LHCN-M2 (cell line): ENCODE measurements around the gene NDUFC1. TPM values are rescaled to one million over a fixed set of nuclear protein-coding genes. Genes with fewer than 3 reads are reported as not detected.
"Not testable (repeated sequence)": the region's sequence is repeated elsewhere in the genome, so short reads cannot be mapped to it uniquely, and the experiment has no call there.

ENCODE experiments used
- DNase-seq: peaks from one replicate; pipeline ENCODE4 v3.0.0-alpha.2; 2012; ENCODE audit warnings: low read depth
- polyA plus RNA-seq: library from polyadenylated mRNA; unstranded; fragments of >200 nt; gene quantifications from one replicate; pipeline ENCODE4 v1.2.1, GENCODE V29; 2012; ENCODE audit warnings: missing spikeins
- total RNA-seq: library from RNA; depleted of rRNA; stranded (reverse); fragments of >200 nt; gene quantifications from 2 replicates; pipeline ENCODE4 v1.2.3, GENCODE V29; 2014; rRNA removed

The NDUFC1 gene
- total RNA-seq, result 34.4 and 48.5 TPM in 2 replicates
- 84.5 TPM for polyA plus RNA-seq

GRCh38 chr4:139301821-139302611, at the start of gene NDUFC1:
Gene NDUFC1 (minus strand): TSS chr4:139302477. CDS start chr4:139295798, 6,679 bp downstream.
- DNase-seq, result peak; percentile 62

- DNase-seq, result no peak
These were observed 35.3 kb upstream of the NDUFC1 start for GRCh38 chr4:139337612-139338011.

GRCh38 chr4:139333046-139333445, 30.8 kb upstream of the NDUFC1 start:
- no peak for DNase-seq

GRCh38 chr4:139331185-139331584, 28.9 kb upstream of the NDUFC1 start:
- peak; percentile 57 for DNase-seq

GRCh38 chr4:139330283-139330682, 28.0 kb upstream of the NDUFC1 start:
- DNase-seq, result no peak

GRCh38 chr4:139329665-139330200, 27.5 kb upstream of the NDUFC1 start:
- DNase-seq, result no peak

GRCh38 chr4:139324620-139325019, 22.3 kb upstream of the NDUFC1 start:
- DNase-seq, result no peak

- DNase-seq, result not testable (repeated sequence)
These were observed 20.3 kb upstream of the NDUFC1 start for GRCh38 chr4:139322541-139322940.

GRCh38 chr4:139322070-139322469, 19.8 kb upstream of the NDUFC1 start:
- not testable (repeated sequence) for DNase-seq

- no peak for DNase-seq
These were observed 17.3 kb upstream of the NDUFC1 start for GRCh38 chr4:139319571-139319970.

- DNase-seq, result no peak
These were observed 15.4 kb upstream of the NDUFC1 start for GRCh38 chr4:139317635-139318034.

GRCh38 chr4:139316733-139317132, 14.5 kb upstream of the NDUFC1 start:
- DNase-seq, result no peak

- no peak for DNase-seq
These were observed 13.0 kb upstream of the NDUFC1 start for GRCh38 chr4:139315221-139315675.

- DNase-seq, result no peak
These were observed 11.9 kb upstream of the NDUFC1 start for GRCh38 chr4:139314047-139314800.

GRCh38 chr4:139313414-139313813, 11.1 kb upstream of the NDUFC1 start:
- not testable (repeated sequence) for DNase-seq

GRCh38 chr4:139312552-139313332, 10.5 kb upstream of the NDUFC1 start:
- DNase-seq, result no peak

GRCh38 chr4:139311909-139312308, 9.6 kb upstream of the NDUFC1 start:
- no peak for DNase-seq

GRCh38 chr4:139304920-139305319, 2.6 kb upstream of the NDUFC1 start:
- no peak for DNase-seq

GRCh38 chr4:139301113-139301820, 1.0 kb downstream of the NDUFC1 start, which contains the start of gene NAA15:
Gene NAA15 (plus strand): TSS chr4:139301505. CDS start chr4:139301778, 273 bp downstream.
- DNase-seq, result peak; percentile 96

- peak; percentile 61 for DNase-seq
These were observed 1.7 kb downstream of the NDUFC1 start for GRCh38 chr4:139300431-139301112.
